HepG2 (cell line): ENCODE data around the gene STAT4. TPM values are rescaled to one million over a fixed set of nuclear protein-coding genes. Genes with fewer than 3 reads are reported as not detected.
A peak's percentile ranks its signal among the peaks of the same experiment; 100 is the strongest.

Source experiments
- CBX2 ChIP-seq, 2 experiments: fragments of 200-600 bp in 1 of 2; sonication (generic); formaldehyde crosslinking in 1 of 2; IDR thresholded peaks; 2 replicates each; pipeline versions ENCODE4 v1.7.0 to v1.8.1; 2018 to 2022; ENCODE audit warnings: low read depth in 2 of 2, low read length in 1 of 2, mild to moderate bottlenecking in 1 of 2, missing genetic modification reagents in 1 of 2
- CBX5 ChIP-seq: sonication (generic); formaldehyde crosslinking; IDR thresholded peaks from 2 replicates; pipeline ENCODE4 v1.4.0; 2020; ENCODE audit warnings: missing genetic modification reagents, borderline replicate concordance
- ELF3 ChIP-seq: IDR thresholded peaks from 2 replicates; pipeline ENCODE4 v1.6.1; 2016; ENCODE audit warnings: missing genetic modification reagents, missing compliant biosample characterization
- FOXA3 ChIP-seq: IDR thresholded peaks from 2 replicates; pipeline ENCODE4 v1.6.1; 2016; ENCODE audit warnings: missing genetic modification reagents, missing compliant biosample characterization
- GMEB1 ChIP-seq: sonication (generic); formaldehyde crosslinking; IDR thresholded peaks from 2 replicates; pipeline ENCODE4 v1.5.1; 2020; ENCODE audit warnings: missing genetic modification reagents, mild to moderate bottlenecking, borderline replicate concordance
- MAFF ChIP-seq: IDR thresholded peaks from 2 replicates; pipeline ENCODE4 v1.6.1; 2011; ENCODE audit warnings: low read depth, low read length, improper control_type of control experiment
- SP5 ChIP-seq: IDR thresholded peaks from 2 replicates; pipeline ENCODE4 v1.6.1; 2016; ENCODE audit warnings: low read depth, borderline replicate concordance
- TARDBP ChIP-seq: sonication (generic); formaldehyde crosslinking; IDR thresholded peaks from 2 replicates; pipeline ENCODE4 v1.8.0; 2022; ENCODE audit warnings: mild to moderate bottlenecking, missing genetic modification reagents
- ZBTB40 ChIP-seq, 2 experiments: fragments of 450-650 bp in 1 of 2; sonication (generic) in 1 of 2; formaldehyde crosslinking in 1 of 2; IDR thresholded peaks; 2 replicates each; pipeline versions ENCODE4 v1.6.1 to v1.8.0; 2016 to 2022; ENCODE audit warnings: antibody characterized with exemption in 1 of 2, mild to moderate bottlenecking in 1 of 2, missing genetic modification reagents in 1 of 2
- ZFP36 ChIP-seq: fragments of 150-350 bp; IDR thresholded peaks from 2 replicates; pipeline ENCODE4 v1.6.1; 2018; ENCODE audit warnings: borderline replicate concordance, low read length, low read depth; ENCODE audit not compliant: partially characterized antibody
- ZKSCAN5 ChIP-seq: sonication (generic); formaldehyde crosslinking; IDR thresholded peaks from 2 replicates; pipeline ENCODE4 v1.5.1; 2020; ENCODE audit warnings: mild to moderate bottlenecking, missing genetic modification reagents
- ZNF451 ChIP-seq: sonication (generic); formaldehyde crosslinking; IDR thresholded peaks from 2 replicates; pipeline ENCODE4 v1.5.0; 2020; ENCODE audit warnings: mild to moderate bottlenecking, missing genetic modification reagents
- ZNF772 ChIP-seq: sonication (generic); formaldehyde crosslinking; IDR thresholded peaks from 2 replicates; pipeline ENCODE4 v1.5.0; 2020; ENCODE audit warnings: mild to moderate bottlenecking, missing genetic modification reagents
- ZNF816 ChIP-seq: sonication (generic); formaldehyde crosslinking; IDR thresholded peaks from 2 replicates; pipeline ENCODE4 v1.8.0; 2022; ENCODE audit warnings: missing genetic modification reagents, mild to moderate bottlenecking, borderline replicate concordance
- polyA plus RNA-seq, 8 experiments: library from polyadenylated mRNA; depleted of rRNA in 3 of 8; stranded (reverse) in 7 of 8; unstranded in 1 of 8; fragments of >200 nt; fragmentation: Illumina TruSeq in 4 of 8; extraction: Trizol in 4 of 8; gene quantifications; 2 replicates each; pipeline versions ENCODE4 v1.2.1 to v1.2.3, GENCODE V29; 2011 to 2016; ENCODE audit warnings: low read depth in 4 of 8, missing spikeins in 1 of 8, mixed read lengths in 1 of 8; ENCODE audit not compliant: insufficient read depth in 1 of 8
- total RNA-seq, 5 experiments: library from RNA; depleted of rRNA; stranded (reverse); fragments of >200 nt; fragmentation: Illumina TruSeq; extraction: Trizol; gene quantifications; 2 replicates each; pipeline ENCODE4 v1.2.3, GENCODE V29; 2016; ENCODE audit warnings: low read depth in 1 of 5
- TF ChIP-seq, protein P1 (sequence below): sonication (generic); formaldehyde crosslinking; IDR thresholded peaks from 2 replicates; pipeline ENCODE4 v1.4.0; 2020; ENCODE audit warnings: missing genetic modification reagents

The STAT4 gene
- total and polyA plus RNA-seq, 2 of the 13 experiments (the other 11 are each of a cell fraction or from before 2014, with no cell fraction given): 0.37 TPM; not detected in 1

- TF ChIP-seq FOXA3 (CRISPR knock-in tag): peak; percentile 60; the same call in 1 of the 2 replicates
- no peak for TF ChIP-seq CBX2 (IDR thresholded peaks at IDR 0.05; ENCODE audit: low read depth, low read length)
- TF ChIP-seq CBX2 (CRISPR knock-in tag; IDR thresholded peaks at IDR 0.05; ENCODE audit: low read depth): no peak
- TF ChIP-seq ZNF451 (CRISPR knock-in tag): no peak
- TF ChIP-seq ZNF816 (CRISPR knock-in tag): no peak
- no peak for TF ChIP-seq ZKSCAN5
- TF ChIP-seq CBX5 (CRISPR knock-in tag): no peak
- TF ChIP-seq TARDBP: no peak
- no peak for TF ChIP-seq SP5 (CRISPR knock-in tag)
- TF ChIP-seq GMEB1 (CRISPR knock-in tag): no peak
- TF ChIP-seq, protein P1, sequence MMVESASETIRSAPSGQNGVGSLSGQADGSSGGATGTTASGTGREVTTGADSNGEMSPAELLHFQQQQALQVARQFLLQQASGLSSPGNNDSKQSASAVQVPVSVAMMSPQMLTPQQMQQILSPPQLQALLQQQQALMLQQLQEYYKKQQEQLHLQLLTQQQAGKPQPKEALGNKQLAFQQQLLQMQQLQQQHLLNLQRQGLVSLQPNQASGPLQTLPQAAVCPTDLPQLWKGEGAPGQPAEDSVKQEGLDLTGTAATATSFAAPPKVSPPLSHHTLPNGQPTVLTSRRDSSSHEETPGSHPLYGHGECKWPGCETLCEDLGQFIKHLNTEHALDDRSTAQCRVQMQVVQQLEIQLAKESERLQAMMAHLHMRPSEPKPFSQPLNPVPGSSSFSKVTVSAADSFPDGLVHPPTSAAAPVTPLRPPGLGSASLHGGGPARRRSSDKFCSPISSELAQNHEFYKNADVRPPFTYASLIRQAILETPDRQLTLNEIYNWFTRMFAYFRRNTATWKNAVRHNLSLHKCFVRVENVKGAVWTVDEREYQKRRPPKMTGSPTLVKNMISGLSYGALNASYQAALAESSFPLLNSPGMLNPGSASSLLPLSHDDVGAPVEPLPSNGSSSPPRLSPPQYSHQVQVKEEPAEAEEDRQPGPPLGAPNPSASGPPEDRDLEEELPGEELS (CRISPR knock-in tag): 0 out of 2 replicates have a peak, but pooled peaks have one; percentile 35
- no peak for TF ChIP-seq ZNF772 (CRISPR knock-in tag)
- no peak for TF ChIP-seq MAFF
- no peak for TF ChIP-seq ELF3 (CRISPR knock-in tag)
- TF ChIP-seq ZBTB40 (IDR thresholded peaks at IDR 0.05): no peak
- TF ChIP-seq ZBTB40 (CRISPR knock-in tag; IDR thresholded peaks at IDR 0.05): no peak
- TF ChIP-seq ZFP36: no peak
Measured at GRCh38 chr2:191049728-191050639, 100.8 kb downstream of the STAT4 start (continued).
